ENCODE results near the gene ATRN.

The ATRN gene

GRCh38 chr20:3696200-3696599 lies 225.4 kb downstream of the ATRN start:
- DNase-seq (ENCODE audit: low read depth in 2 of 2): no peak

- DNase-seq (ENCODE audit: low read depth in 2 of 2): no peak
Measured at GRCh38 chr20:3696745-3697587, 226.1 kb downstream of the ATRN start.

- DNase-seq (ENCODE audit: low read depth in 2 of 2): no peak
Measured at GRCh38 chr20:3697588-3698305, 226.9 kb downstream of the ATRN start.

GRCh38 chr20:3698591-3699001 lies 227.8 kb downstream of the ATRN start:
- no peak for DNase-seq (ENCODE audit: low read depth in 2 of 2)

GRCh38 chr20:3699037-3699436 lies 228.2 kb downstream of the ATRN start:
- DNase-seq (ENCODE audit: low read depth in 2 of 2): no peak
